ENCODE measurements around the gene VWA3B. TPM values are rescaled to one million over a fixed set of nuclear protein-coding genes. Genes with fewer than 3 reads are reported as not detected.
A peak's percentile ranks its signal among the peaks of the same experiment; 100 is the strongest.
"Not testable (repeated sequence)": the region's sequence is repeated elsewhere in the genome, so short reads cannot be mapped to it uniquely, and the experiment has no call there.

The VWA3B gene
- polyA plus RNA-seq (ENCODE audit: insufficient read length): 1.0 TPM

GRCh38 chr2:98086491-98087446, at the start of gene VWA3B:
TSS of gene VWA3B (plus strand) at chr2:98087167. CDS start at chr2:98093093, 5,926 bp downstream.
- DNase-seq: peak; percentile 26

GRCh38 chr2:98037206-98037605, 49.8 kb upstream of the VWA3B start:
- no peak for DNase-seq

GRCh38 chr2:98037666-98038336, 49.2 kb upstream of the VWA3B start:
- DNase-seq: no peak

GRCh38 chr2:98039085-98039756, 47.7 kb upstream of the VWA3B start:
- no peak for DNase-seq

GRCh38 chr2:98040331-98040939, 46.5 kb upstream of the VWA3B start:
- no peak for DNase-seq

GRCh38 chr2:98043101-98043500, 43.9 kb upstream of the VWA3B start:
- DNase-seq: no peak

GRCh38 chr2:98044730-98045129, 42.2 kb upstream of the VWA3B start:
- not testable (repeated sequence) for DNase-seq

GRCh38 chr2:98050070-98050469, 36.9 kb upstream of the VWA3B start:
- DNase-seq: no peak

- DNase-seq: no peak
Observed at GRCh38 chr2:98058191-98058975, 28.6 kb upstream of the VWA3B start.

GRCh38 chr2:98060277-98060676, 26.7 kb upstream of the VWA3B start:
- no peak for DNase-seq

GRCh38 chr2:98063291-98063854, 23.6 kb upstream of the VWA3B start:
- no peak for DNase-seq

GRCh38 chr2:98065808-98066207, 21.2 kb upstream of the VWA3B start:
- no peak for DNase-seq

- DNase-seq: no peak
Observed at GRCh38 chr2:98067160-98067559, 19.8 kb upstream of the VWA3B start.

- DNase-seq: no peak
Observed at GRCh38 chr2:98070081-98070480, 16.9 kb upstream of the VWA3B start.

- DNase-seq: no peak
Observed at GRCh38 chr2:98072442-98072841, 14.5 kb upstream of the VWA3B start.

GRCh38 chr2:98078701-98079100, 8.3 kb upstream of the VWA3B start:
- no peak for DNase-seq

- DNase-seq: no peak
Observed at GRCh38 chr2:98084151-98084868, 2.7 kb upstream of the VWA3B start.

- no peak for DNase-seq
Observed at GRCh38 chr2:98084869-98085238, 2.1 kb upstream of the VWA3B start.

GRCh38 chr2:98085649-98086048, 1.3 kb upstream of the VWA3B start:
- no peak for DNase-seq

- no peak for DNase-seq
Observed at GRCh38 chr2:98087447-98088020, 567 bp downstream of the VWA3B start.

Data from hindlimb muscle (tissue), 1 donor.